COLO668 (cell line): Measurements from ENCODE around the gene MMP13.
"Not testable (repeated sequence)": the region's sequence is repeated elsewhere in the genome, so short reads cannot be mapped to it uniquely, and the experiment has no call there.

Experiments used
- DNase-seq: peaks from one replicate; lab custom pipeline; 2025; ENCODE audit not compliant: unreplicated experiment; lab: John Stamatoyannopoulos, UW

The MMP13 gene

DNA sequence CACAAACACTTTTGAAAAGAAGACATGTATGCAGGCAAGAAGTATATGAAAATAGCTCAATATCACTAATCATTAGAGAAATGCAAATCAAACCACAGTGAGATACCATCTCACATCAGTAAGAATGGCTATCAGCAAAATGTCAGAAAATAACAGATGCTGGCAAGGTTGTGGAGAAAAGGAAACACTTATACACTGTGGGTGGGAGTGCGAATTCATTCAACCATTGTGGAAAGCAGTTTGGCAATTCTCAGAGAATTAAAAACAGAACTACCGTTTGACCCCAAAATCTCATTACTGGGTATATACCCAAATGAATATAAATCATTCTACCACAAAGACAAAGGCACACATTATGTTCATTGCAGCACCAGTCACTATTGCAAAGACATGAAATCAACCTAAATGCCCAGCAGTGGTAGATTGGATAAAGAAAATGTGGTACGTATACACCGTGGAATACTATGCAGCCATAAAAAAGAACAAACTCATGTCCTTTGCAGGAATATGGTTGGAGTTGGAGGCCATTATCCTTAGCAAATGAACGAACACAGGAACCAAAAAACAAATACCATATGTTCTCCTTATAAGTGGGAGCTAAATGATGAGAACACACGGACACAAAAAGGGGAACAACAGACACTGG lies 18.5 kb downstream of the MMP13 start:
- no peak for DNase-seq

DNA sequence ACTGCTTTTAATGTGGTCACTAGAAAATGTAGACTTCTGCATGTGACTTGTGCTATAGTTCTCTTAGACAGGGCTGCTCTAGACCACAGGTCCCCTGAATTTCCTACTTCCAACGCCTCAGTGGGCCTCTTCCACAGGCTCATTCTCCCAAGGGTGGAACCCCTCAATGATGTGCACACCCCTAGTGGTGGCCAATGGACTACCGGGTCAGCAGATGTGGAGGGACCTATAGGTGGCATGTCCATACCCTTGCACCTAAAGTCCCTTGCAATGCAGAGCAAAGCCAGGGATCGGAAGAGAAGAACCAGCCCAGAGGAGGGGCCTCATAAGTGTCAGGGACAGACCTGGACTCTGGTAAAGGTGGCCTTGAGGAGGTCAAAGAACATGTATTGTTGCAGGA lies 20.0 kb downstream of the MMP13 start:
- no peak for DNase-seq

GRCh38 chr11:102934735-102935134 lies 20.8 kb downstream of the MMP13 start:
- DNase-seq: no peak

DNA sequence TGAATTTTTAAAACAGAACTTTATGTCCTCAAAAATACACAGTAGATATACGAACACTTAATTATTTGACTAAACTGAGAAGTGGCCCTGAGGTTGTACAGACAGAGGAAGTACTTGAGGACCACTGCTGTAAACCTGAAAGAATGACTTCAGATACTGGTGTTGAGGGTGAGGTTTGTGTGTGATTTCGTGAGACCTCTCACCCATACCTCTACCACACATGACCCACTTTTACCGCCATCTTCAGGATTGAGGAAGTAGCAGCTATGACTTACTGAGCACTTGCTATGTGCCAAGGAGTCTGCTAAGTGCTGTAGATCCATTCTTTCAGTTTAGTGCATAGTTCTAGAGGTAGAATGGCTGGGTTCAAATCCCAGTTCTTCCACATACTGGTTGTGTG lies 21.9 kb downstream of the MMP13 start:
- no peak for DNase-seq

DNA sequence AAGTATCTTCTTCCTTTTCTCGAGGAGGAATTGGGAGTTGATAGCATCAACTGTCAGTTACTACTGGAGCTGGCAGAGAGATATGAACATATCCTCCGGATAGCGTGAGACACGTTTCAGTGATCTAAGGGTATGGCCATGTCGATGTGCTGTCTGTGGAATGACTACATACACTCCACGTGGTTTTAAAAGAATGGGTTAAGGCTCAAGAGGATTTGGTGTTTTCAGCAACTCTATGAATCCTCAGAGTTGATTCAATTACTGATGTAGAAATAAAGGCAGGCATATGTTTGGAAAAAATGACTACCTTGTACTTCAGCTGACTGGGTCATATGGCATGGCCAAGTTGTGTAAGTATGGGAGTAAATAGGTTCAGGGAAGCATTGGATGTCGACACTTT lies 22.9 kb downstream of the MMP13 start:
- no peak for DNase-seq

DNA sequence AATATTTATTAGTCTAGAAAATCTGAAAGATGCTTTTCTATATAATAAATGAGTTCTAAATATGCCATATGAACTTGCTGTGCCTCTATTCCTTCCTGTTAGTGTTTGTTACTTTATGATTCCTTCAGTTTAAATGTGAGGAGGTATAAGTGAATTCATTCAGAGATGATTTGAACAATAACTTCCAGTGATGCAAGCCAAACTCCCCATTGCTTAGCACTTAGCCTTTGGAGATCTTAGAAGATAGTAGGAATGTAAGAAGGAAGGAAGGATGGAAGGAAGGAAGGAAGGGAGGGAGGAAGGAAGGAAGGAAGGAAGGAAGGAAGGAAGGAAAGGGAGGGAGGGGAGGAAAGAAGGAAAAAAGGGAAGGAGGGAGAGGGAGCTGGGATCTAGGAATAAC lies 25.1 kb downstream of the MMP13 start:
- DNase-seq: no peak

GRCh38 chr11:102929972-102930371 lies 25.6 kb downstream of the MMP13 start:
- no peak for DNase-seq

DNA sequence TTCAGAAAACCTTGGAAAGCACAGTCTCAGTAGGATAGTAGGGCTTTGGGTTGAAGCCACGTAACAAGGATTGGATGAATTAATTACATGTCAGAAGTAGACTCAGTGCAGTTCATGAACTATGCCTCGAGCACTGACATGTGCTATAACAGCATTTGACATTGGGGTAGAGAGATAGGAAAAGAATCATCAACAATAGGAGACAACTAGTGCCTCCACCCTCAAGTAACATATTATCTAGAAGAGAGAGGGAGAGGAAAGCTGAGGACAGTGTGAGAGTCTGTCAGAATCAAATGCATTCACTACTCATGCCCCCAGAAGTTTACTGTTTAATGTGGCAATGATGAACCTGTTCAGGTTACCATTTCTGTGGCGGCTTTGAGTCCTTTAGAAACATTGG lies 26.4 kb downstream of the MMP13 start:
- no peak for DNase-seq

GRCh38 chr11:102928247-102928646 lies 27.3 kb downstream of the MMP13 start:
- DNase-seq: no peak

GRCh38 chr11:102927624-102927990 lies 27.9 kb downstream of the MMP13 start:
- no peak for DNase-seq

DNA sequence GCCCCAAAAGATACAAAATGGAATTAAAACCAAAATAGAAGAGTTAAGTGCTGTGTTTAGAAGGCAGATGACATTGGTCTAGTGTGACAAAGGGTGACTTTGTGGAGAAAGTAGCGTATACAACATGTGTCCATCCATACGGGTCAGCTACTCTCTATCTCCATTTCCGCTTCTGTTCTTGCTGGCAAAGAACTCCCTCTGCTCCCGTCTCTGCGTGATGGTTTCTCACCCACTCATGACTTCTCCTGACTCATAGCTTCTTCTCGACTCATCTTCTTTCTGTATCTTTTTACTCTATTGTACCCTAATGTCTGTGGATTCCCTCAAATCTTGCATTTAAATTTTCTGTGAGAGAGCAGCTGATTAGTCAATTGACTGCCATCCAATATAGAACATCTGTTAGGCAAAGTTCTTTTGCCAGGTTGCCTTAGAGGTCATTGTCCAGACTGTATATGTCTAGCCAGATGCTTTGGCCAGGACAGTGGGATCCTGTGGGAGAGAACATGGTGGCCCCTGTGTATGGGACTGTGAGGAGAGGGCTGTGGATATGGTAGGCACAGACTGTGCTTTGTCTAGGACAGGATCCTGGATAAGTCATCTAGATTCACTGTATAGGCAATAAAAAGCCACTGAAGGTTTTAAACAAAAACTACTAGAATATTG lies 28.4 kb downstream of the MMP13 start:
- DNase-seq: no peak

- DNase-seq: no peak
Observed at GRCh38 chr11:102926517-102926916, 29.0 kb downstream of the MMP13 start.

- DNase-seq: no peak
Observed at GRCh38 chr11:102925988-102926387, 29.5 kb downstream of the MMP13 start.

DNA sequence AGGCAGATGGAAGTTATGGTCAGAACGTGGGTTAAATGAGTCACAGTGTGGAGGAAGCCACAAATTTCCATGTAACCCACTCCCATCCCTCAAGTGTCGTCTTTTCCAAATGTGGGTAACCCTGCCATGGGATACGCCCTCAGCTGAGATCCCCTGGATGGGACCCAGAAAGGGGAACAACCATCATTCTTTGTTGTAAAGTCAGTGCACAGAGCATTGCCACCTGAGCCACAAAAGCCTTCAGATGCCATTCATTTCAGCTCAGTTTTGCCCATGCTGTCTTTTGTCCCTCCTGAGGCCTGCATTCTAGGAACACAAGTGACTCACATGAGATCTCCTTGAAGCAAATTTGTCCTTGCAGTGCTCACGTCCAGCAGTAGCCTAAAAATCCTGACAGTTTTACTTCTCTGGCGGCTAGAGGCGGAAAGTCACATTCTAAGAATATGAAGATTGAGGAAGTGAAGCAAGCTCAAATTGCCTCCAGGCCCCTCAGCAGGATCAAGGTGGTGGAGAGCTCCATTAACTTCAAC lies 30.6 kb downstream of the MMP13 start:
- DNase-seq: no peak

GRCh38 chr11:102921587-102922220 lies 33.8 kb downstream of the MMP13 start:
- no peak for DNase-seq

- DNase-seq: no peak
Observed at GRCh38 chr11:102920118-102920684, 35.3 kb downstream of the MMP13 start.

DNA sequence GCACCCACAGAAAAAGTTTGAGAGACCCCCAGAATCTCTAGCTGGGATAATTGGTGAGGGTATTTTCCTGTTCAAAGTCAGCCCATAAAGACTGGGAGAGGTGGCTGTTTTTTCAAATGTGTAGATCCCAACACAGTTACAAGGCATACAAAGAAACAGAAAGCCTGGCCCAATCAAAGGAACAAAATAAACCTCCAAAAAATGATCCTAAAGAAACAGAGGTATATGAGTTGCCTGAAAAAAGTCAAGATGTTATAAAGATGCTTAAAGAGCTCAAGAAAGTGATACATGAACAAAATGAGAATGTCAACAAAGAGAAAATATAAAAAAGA lies 40.5 kb downstream of the MMP13 start:
- DNase-seq: no peak

DNA sequence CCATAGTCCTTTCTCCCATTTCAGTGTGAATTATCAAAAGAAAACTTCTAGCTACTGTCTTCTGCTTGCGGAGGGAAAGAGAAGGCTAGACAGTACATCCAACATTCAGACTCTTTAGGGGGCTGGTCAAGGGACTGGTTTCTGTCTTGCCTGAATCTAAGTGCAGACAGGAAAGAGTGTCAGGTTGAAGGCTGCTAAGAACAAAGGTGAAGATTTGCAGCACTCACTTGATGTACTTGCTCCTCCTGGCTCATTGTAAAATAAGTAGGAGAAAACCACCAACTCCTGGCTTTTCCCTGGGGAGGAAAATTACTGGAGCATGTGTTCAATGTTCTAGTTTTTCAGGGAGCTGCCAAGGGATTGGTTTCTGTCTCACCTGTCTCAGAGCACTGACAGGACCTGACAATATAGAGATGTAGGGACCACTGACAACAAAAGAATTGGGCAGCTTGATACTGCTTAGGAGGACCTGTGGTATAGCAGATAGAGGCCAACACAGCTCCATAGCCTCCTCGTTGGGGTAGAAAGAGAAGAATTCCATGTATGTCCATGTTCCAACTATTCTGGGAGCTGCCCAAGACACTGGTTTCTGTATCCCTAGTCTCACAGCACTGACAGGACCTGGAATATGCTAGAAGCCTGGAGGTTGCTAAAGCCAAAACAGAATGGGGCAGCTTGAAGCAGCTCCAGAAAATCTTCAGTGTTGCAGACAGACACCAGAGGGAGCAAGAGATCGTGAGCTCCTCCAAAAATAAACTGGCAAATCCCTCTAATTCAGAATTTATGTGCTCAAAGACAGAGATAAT lies 41.1 kb downstream of the MMP13 start:
- no peak for DNase-seq

GRCh38 chr11:102912482-102912830 lies 43.1 kb downstream of the MMP13 start:
- DNase-seq: no peak

DNA sequence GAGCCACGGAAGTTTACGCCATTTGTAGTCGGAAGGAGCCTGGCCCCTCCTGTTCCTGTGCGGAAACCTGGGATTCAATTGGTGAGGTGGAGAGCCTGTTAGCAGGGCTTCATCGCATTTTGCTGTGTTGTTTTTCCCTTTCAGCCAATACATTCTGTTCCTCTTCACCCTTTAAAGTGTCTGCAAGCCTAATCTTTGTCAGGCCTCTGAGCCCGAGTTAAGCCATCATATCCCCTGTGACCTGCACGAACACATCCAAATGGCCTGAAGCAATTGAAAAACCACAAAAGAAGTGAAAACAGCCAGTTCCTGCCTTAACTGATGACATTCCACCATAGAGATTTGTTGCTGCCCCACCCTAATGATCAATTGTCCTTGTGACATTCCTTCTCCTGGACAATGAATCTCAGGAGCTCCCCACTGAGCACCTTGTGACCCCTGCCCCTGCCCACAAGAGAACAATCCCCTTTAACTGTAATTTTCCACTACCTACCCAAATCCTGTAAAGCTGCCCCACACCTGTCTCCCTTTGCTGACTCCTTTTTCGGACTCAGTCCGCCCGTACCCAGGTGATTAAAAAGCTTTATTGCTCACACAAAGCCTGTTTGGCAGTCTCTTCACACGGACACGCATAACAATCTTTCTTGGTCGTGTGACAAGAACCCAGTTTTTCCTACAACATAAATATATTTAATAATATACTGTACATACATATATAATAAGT lies 43.6 kb downstream of the MMP13 start:
- DNase-seq: no peak

- not testable (repeated sequence) for DNase-seq
Observed at GRCh38 chr11:102905848-102906247, 49.7 kb downstream of the MMP13 start.
